HG02943 (cell line): ENCODE results near the gene SIGLEC8.

Source experiments
- ATAC-seq: cut with Tn5 transposase; IDR thresholded peaks from one replicate; pipeline ENCODE4 v1.9.1; 2021; ENCODE audit warnings: mild to moderate bottlenecking, low read depth, moderate library complexity; ENCODE audit not compliant: unreplicated experiment

The SIGLEC8 gene

GRCh38 chr19:51410950-51411748 is 47.1 kb downstream of the SIGLEC8 start:
- no peak for ATAC-seq

- no peak for ATAC-seq
Observed at GRCh38 chr19:51407511-51408131, 50.6 kb downstream of the SIGLEC8 start.

- no peak for ATAC-seq
Observed at GRCh38 chr19:51402117-51402516, 56.1 kb downstream of the SIGLEC8 start.
